Mucosa of descending colon (tissue), 3 donors: ENCODE data around the gene ANKRD6. TPM values are rescaled to one million over a fixed set of nuclear protein-coding genes. Genes with fewer than 3 reads are reported as not detected.

Source experiments
- ATAC-seq: fragments of 200-7000 bp; cut with Tn5 transposase; one replicate; pipeline ENCODE4 v1.9.1; 2020; ENCODE audit warnings: mild to moderate bottlenecking, moderate library complexity
- DNase-seq, 3 donors: peaks; one replicate each; pipeline ENCODE4 v3.0.0-alpha.2; 2020
- H3K36me3 ChIP-seq: fragments of 200-600 bp; one replicate; pipeline ENCODE4 v1.8.0; 2021; ENCODE audit warnings: low read depth, mild to moderate bottlenecking
- H3K4me1 ChIP-seq: fragments of 200-600 bp; one replicate; pipeline ENCODE4 v1.8.0; 2021; ENCODE audit warnings: low read depth, mild to moderate bottlenecking
- H3K4me3 ChIP-seq: fragments of 200-600 bp; one replicate; pipeline ENCODE4 v1.8.0; 2021; ENCODE audit warnings: mild to moderate bottlenecking
- H3K9me3 ChIP-seq: fragments of 200-600 bp; one replicate; pipeline ENCODE4 v1.8.0; 2021; ENCODE audit warnings: mild to moderate bottlenecking
- intact Hi-C, 2 donors: fragments of 100-400 bp; cut with DNase I in 1 of 2; cut with micrococcal nuclease in 1 of 2; formaldehyde crosslinking; loops; one replicate each; pipeline versions ENCODE4 v1.11.0 to v1.11.1; 2022; cut with DNase I, micrococcal nuclease
- total RNA-seq, 3 donors: library from RNA; stranded (reverse); fragmentation: NEBNext Ultra II Directional in 2 of 3; extraction: Animal tissue kit (Norgen Biotek cat#: 25700) in 2 of 3; gene quantifications; one replicate each; pipeline versions ENCODE4 v1.2.1 to v1.2.4, GENCODE V29; 2021 to 2023
- TF ChIP-seq, protein P1 (sequence below): fragments of 200-600 bp; IDR thresholded peaks from one replicate; pipeline ENCODE4 v1.8.0; 2022; ENCODE audit warnings: antibody characterized with exemption, mild to moderate bottlenecking
- donor health status: DM: no; HTN: no; CAD: no; lungs with moderate emphysema.
- donor health status: DM: no; HTN: no; CAD: no.
- donor health status: DM: no; HTN: yes; CAD: no.

ANKRD6 gene
- total RNA-seq, 3 donors from 2014 or later: 1.8 to 10.9 (median 2.8) TPM

DNA sequence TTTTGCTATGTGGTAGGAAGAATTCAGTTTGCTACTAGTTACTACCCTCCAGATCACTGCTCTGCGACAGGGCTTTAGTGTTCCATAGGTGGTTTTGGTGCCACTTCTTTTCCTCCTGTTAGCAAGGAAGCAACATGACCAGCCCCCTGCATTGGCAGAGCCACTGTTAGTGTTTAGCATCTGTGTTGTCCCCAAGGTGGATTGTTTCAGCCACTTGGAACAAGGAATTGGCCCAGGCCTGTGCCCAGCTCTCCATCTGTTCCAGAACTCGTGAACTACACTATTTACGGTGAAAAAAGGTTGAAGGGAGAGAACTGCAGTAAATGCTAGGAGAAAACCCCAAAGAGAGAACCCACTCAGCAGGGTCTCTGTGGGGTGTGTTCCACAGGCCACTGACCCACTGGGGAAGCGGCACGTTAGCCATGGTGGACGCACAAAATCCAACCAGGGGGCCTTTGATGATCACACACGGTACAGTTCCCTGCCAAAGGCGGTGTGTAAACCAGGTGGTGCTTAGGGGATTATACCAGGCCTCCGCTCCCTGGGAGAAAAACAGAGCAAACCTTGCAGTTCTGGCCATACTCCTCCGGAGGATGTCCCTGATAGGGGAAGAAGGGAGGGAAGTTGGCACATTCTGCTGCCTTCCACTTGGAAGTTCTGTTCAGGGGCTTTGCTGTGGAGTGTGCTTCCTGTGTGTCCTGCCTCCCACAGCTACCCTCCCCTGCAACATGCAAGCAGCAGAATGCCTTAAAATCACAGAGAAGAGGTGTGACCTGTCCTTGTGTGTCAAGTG is 133.3 kb downstream of the ANKRD6 start:
- no peaks in the 10 kb centered on the region for H3K9me3 ChIP-seq
- intact Hi-C loops: no loop called here
- no peak for DNase-seq
- no peaks in the 10 kb centered on the region for H3K36me3 ChIP-seq
- no peak overlapping the region for H3K4me3 ChIP-seq
- H3K4me1 ChIP-seq: no peaks in the 10 kb centered on the region
- TF ChIP-seq, protein P1, sequence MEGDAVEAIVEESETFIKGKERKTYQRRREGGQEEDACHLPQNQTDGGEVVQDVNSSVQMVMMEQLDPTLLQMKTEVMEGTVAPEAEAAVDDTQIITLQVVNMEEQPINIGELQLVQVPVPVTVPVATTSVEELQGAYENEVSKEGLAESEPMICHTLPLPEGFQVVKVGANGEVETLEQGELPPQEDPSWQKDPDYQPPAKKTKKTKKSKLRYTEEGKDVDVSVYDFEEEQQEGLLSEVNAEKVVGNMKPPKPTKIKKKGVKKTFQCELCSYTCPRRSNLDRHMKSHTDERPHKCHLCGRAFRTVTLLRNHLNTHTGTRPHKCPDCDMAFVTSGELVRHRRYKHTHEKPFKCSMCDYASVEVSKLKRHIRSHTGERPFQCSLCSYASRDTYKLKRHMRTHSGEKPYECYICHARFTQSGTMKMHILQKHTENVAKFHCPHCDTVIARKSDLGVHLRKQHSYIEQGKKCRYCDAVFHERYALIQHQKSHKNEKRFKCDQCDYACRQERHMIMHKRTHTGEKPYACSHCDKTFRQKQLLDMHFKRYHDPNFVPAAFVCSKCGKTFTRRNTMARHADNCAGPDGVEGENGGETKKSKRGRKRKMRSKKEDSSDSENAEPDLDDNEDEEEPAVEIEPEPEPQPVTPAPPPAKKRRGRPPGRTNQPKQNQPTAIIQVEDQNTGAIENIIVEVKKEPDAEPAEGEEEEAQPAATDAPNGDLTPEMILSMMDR: no peak
- no peak for ATAC-seq

DNA sequence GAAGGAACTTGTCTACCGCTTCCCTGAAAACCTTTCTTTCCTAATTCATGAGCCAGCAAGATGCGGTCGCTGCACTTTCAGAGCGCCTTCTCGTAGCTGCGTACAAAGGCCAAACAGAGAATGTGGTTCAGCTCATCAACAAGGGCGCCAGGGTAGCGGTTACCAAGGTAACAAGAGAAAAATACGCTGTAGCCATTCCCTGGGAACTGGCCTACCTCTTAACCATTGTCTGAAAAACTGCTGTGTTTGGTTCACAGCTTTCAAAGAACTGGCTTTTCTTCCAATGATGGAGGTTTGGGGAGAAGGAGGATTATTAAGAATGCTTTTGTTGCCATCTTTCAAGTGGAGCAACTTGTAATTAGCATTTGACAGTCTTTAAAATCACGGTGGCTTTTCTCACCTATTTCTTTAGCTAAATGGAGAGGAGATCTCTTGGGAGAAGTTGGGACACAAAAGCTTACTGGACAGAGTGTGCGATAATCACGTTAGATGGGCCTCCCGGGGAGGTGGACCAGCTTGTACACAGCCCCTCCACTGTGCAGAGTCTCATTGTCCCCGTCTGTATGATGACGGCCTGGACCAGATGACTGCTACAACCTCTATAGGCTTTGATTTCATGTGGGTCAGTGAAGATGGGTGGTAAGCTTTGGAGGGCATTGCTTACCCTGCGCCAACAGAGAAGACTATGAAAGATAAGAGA is 134.1 kb downstream of the ANKRD6 start:
- TF ChIP-seq, protein P1: no peak
- DNase-seq: no peak

DNA sequence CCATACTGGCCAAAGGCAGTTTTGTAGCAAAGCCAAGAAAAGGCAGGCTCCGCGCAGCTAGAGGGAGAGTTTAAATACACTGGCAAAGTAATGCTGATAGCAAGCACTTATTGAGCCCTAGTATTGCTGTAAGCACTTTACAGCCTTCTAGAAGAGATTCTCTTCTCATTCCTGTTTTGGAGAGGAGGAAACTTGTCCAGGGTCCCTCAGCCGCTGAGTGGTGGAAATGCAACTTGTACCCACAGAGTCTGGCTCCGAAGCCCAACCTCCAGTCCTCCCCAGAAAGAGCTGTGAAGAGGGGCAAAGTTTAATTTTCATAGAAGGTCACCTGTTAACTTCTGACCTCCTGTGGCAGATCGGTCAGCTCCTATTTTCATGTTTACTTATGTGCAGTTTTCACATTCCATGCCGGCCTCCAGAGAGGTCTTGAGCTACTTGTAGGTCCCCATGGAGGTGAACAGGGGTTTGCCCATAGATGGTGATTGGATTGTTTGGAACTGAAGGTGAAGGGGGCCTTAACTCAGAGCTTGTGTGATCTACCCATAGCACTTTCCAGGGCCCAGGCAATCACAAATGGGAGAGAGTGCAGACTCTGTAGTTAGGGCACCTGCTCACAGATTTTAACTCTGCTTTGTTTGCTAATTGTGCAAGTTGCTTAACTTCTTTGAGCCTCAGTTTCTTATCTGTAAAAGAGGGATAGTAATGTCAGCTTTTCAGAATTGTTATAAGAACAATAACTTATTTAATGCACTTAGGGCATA is 134.9 kb downstream of the ANKRD6 start:
- H3K4me3 ChIP-seq: no peak overlapping the region

More for the DNA sequence above, 134.1 kb downstream of the ANKRD6 start:
- no peaks in the 10 kb centered on the region for H3K9me3 ChIP-seq
- no peaks in the 10 kb centered on the region for H3K4me1 ChIP-seq
- ATAC-seq: no peak
- intact Hi-C loops: no loop called here
- H3K4me3 ChIP-seq: no peak overlapping the region
- H3K36me3 ChIP-seq: no peaks in the 10 kb centered on the region

DNA sequence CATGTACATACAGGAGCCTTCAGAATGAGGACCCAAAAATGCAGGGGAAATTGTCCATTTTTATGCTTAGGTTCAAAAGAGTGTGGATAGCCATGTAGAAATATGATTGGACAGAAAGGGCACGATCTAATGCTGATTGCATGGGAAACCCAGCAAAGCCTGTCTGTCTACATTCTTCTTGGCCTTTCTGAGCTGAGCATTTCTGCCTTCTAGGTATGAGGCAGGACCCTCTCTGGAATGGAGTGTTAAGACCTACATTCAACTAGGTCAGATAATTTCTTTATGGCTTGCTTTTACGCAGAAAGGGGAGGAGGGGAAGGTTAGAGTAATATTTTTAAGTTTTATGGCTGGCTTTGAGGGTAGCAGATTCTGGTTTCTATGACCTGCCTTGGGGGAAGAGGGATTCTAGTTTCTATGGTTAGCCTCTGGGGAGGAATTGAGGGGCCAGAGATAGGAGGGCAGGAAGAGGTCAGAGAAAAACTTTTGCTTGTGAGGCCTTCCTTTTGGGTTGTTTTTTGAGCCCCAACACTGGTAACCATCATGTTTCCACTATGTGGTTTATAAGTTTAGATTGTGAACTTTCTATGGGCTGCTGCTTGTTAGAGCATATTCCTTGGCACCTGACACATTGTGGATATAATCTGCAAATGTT is 142.1 kb downstream of the ANKRD6 start:
- Histone ChIP-seq H3K36me3 (no peaks in the 10 kb centered on the region), H3K4me1 (no peaks in the 10 kb centered on the region), H3K4me3 (no peak overlapping the region), H3K9me3 (no peaks in the 10 kb centered on the region)
- intact Hi-C loops: no loop called here
- DNase-seq (no peak), ATAC-seq (no peak)
- TF ChIP-seq, protein P1: no peak

More for the DNA sequence above, 134.9 kb downstream of the ANKRD6 start:
- intact Hi-C loops: no loop called here
- TF ChIP-seq, protein P1: no peak
- H3K9me3 ChIP-seq: no peaks in the 10 kb centered on the region
- H3K4me1 ChIP-seq: no peaks in the 10 kb centered on the region
- ATAC-seq (no peak), DNase-seq (no peak)
- no peaks in the 10 kb centered on the region for H3K36me3 ChIP-seq

DNA sequence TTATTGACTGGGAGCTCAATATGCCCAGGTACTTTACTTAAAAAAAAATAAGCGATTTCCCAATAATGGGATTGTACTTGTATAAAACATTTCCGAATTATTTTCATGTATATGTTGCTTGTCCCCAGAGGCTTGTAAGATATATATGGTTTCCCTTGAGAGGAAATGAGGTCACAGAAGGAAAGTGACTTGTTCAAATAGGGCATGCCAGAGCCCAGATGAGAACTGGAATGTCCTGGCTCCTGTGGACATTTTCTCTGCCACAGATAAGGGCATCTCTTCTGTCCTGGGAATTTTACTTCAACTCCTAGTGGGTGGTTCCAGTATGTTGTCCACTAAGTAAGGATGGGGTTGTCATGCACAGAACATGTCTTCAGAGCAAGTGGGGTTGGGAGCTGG is 142.6 kb downstream of the ANKRD6 start:
- no peak for ATAC-seq
- TF ChIP-seq, protein P1: no peak
- intact Hi-C loops: no loop called here
- no peaks in the 10 kb centered on the region for H3K36me3 ChIP-seq
- H3K4me3 ChIP-seq: no peak overlapping the region
- DNase-seq: no peak
- H3K4me1 ChIP-seq: no peaks in the 10 kb centered on the region
- H3K9me3 ChIP-seq: no peaks in the 10 kb centered on the region
